Activated T-helper 1 cell treated with anti-CD3 and anti-CD28 coated beads, Interleukin-12 subunit alpha, Interleukin-12 subunit beta, Interleukin-2, Interleukin-4 antibody, amounts not matched to agents 30 ng/mL and 10 ng/mL and 1 ng/mL, durations not matched to agents 14 hours and 24 hours and 36 hours (primary cell): ENCODE measurements around the gene C8B. TPM values are rescaled to one million over a fixed set of nuclear protein-coding genes. Genes with fewer than 3 reads are reported as not detected.

Experiments
- DNase-seq: peaks from one replicate; pipeline ENCODE4 v3.0.0; 2021; ENCODE audit warnings: low spot score
- H3K27ac Mint-ChIP-seq: one replicate; pipeline ENCODE4 v1.8.0; 2021; ENCODE audit warnings: mild to moderate bottlenecking, mixed read lengths
- H3K27me3 Mint-ChIP-seq: one replicate; pipeline ENCODE4 v1.8.0; 2022; ENCODE audit warnings: mild to moderate bottlenecking, moderate library complexity, mixed read lengths; ENCODE audit not compliant: insufficient read depth
- H3K36me3 Mint-ChIP-seq: one replicate; pipeline ENCODE4 v1.8.0; 2021; ENCODE audit warnings: low read depth, mixed read lengths
- H3K4me1 Mint-ChIP-seq: one replicate; pipeline ENCODE4 v1.8.0; 2021; ENCODE audit warnings: low read depth, mixed read lengths
- H3K4me3 Mint-ChIP-seq: one replicate; pipeline ENCODE4 v1.8.0; 2021; ENCODE audit warnings: mild to moderate bottlenecking, moderate library complexity, mixed read lengths
- H3K9me3 Mint-ChIP-seq: one replicate; pipeline ENCODE4 v1.8.0; 2021; ENCODE audit warnings: mixed read lengths
- intact Hi-C: fragments of 100-400 bp; cut with micrococcal nuclease; formaldehyde crosslinking; loops from one replicate; pipeline ENCODE4 v1.15.1; 2024
- total RNA-seq: library from RNA; stranded (reverse); gene quantifications from 2 replicates; pipeline ENCODE4 v1.2.3, GENCODE V29; 2022

C8B gene
- total RNA-seq, 1 donor from 2014 or later, result not detected

GRCh38 chr1:56967355-56967754, 1.5 kb upstream of the C8B start:
- H3K27ac Mint-ChIP-seq, result no peak overlapping the region
- no peaks in the 10 kb centered on the region for H3K4me1 Mint-ChIP-seq
- no peaks in the 10 kb centered on the region for H3K27me3 Mint-ChIP-seq
- intact Hi-C loops, result no loop called here
- peaks cover 3% of the 10 kb centered on the region for H3K9me3 Mint-ChIP-seq
- no peak overlapping the region for H3K4me3 Mint-ChIP-seq
- no peak for DNase-seq
- H3K36me3 Mint-ChIP-seq, result no peaks in the 10 kb centered on the region

- no peaks in the 10 kb centered on the region for H3K4me1 Mint-ChIP-seq
- H3K36me3 Mint-ChIP-seq, result no peaks in the 10 kb centered on the region
- H3K27ac Mint-ChIP-seq, result no peak overlapping the region
- intact Hi-C loops, result no loop called here
- H3K4me3 Mint-ChIP-seq, result no peak overlapping the region
- no peaks in the 10 kb centered on the region for H3K27me3 Mint-ChIP-seq
- no peak for DNase-seq
- peaks cover 3% of the 10 kb centered on the region for H3K9me3 Mint-ChIP-seq
Observed at GRCh38 chr1:56966698-56966999, 834 bp upstream of the C8B start.

- no peak for DNase-seq
- H3K36me3 Mint-ChIP-seq, result no peaks in the 10 kb centered on the region
- no peak overlapping the region for H3K4me3 Mint-ChIP-seq
- no peak overlapping the region for H3K27ac Mint-ChIP-seq
- intact Hi-C loops, result no loop called here
- H3K27me3 Mint-ChIP-seq, result no peaks in the 10 kb centered on the region
- H3K9me3 Mint-ChIP-seq, result peaks cover 3% of the 10 kb centered on the region
- H3K4me1 Mint-ChIP-seq, result no peaks in the 10 kb centered on the region
Observed at GRCh38 chr1:56965191-56965590, 624 bp downstream of the C8B start.

- intact Hi-C loops, result no loop called here
- no peaks in the 10 kb centered on the region for H3K36me3 Mint-ChIP-seq
- no peaks in the 10 kb centered on the region for H3K27me3 Mint-ChIP-seq
- H3K9me3 Mint-ChIP-seq, result peaks cover 3% of the 10 kb centered on the region
- no peak for DNase-seq
- no peaks in the 10 kb centered on the region for H3K4me1 Mint-ChIP-seq
- H3K27ac Mint-ChIP-seq, result no peak overlapping the region
- no peak overlapping the region for H3K4me3 Mint-ChIP-seq
Observed at GRCh38 chr1:56964349-56965017, 1.3 kb downstream of the C8B start.

- no peak overlapping the region for H3K4me3 Mint-ChIP-seq
- no peak for DNase-seq
- no peak overlapping the region for H3K27ac Mint-ChIP-seq
- H3K9me3 Mint-ChIP-seq, result peaks cover 2% of the 10 kb centered on the region
- no peaks in the 10 kb centered on the region for H3K27me3 Mint-ChIP-seq
- no peaks in the 10 kb centered on the region for H3K4me1 Mint-ChIP-seq
- H3K36me3 Mint-ChIP-seq, result no peaks in the 10 kb centered on the region
- intact Hi-C loops, result no loop called here
Observed at GRCh38 chr1:56963667-56964066, 2.1 kb downstream of the C8B start.

- H3K27ac Mint-ChIP-seq, result no peak overlapping the region
- H3K9me3 Mint-ChIP-seq, result no peaks in the 10 kb centered on the region
- intact Hi-C loops, result no loop called here
- H3K36me3 Mint-ChIP-seq, result no peaks in the 10 kb centered on the region
- DNase-seq, result no peak
- H3K4me3 Mint-ChIP-seq, result no peak overlapping the region
- H3K27me3 Mint-ChIP-seq, result no peaks in the 10 kb centered on the region
- H3K4me1 Mint-ChIP-seq, result no peaks in the 10 kb centered on the region
Observed at GRCh38 chr1:56961426-56961825, 4.4 kb downstream of the C8B start.

- H3K27ac Mint-ChIP-seq, result no peak overlapping the region
Observed at GRCh38 chr1:56958526-56958925, 7.3 kb downstream of the C8B start.

GRCh38 chr1:56957931-56958330, 7.9 kb downstream of the C8B start:
- H3K27ac Mint-ChIP-seq, result no peak overlapping the region
- intact Hi-C loops, result no loop called here
- no peaks in the 10 kb centered on the region for H3K9me3 Mint-ChIP-seq
- H3K36me3 Mint-ChIP-seq, result no peaks in the 10 kb centered on the region
- DNase-seq, result no peak
- no peaks in the 10 kb centered on the region for H3K4me1 Mint-ChIP-seq
- no peak overlapping the region for H3K4me3 Mint-ChIP-seq
- peaks cover 3% of the 10 kb centered on the region for H3K27me3 Mint-ChIP-seq

More at GRCh38 chr1:56958526-56958925, 7.3 kb downstream of the C8B start:
- DNase-seq, result no peak
- no peaks in the 10 kb centered on the region for H3K36me3 Mint-ChIP-seq
- H3K27me3 Mint-ChIP-seq, result peaks cover 3% of the 10 kb centered on the region
- intact Hi-C loops, result no loop called here
- H3K4me3 Mint-ChIP-seq, result no peak overlapping the region
- H3K4me1 Mint-ChIP-seq, result no peaks in the 10 kb centered on the region
- no peaks in the 10 kb centered on the region for H3K9me3 Mint-ChIP-seq

- no peaks in the 10 kb centered on the region for H3K9me3 Mint-ChIP-seq
- intact Hi-C loops, result no loop called here
- H3K4me1 Mint-ChIP-seq, result no peaks in the 10 kb centered on the region
- H3K4me3 Mint-ChIP-seq, result no peak overlapping the region
- DNase-seq, result no peak
- H3K36me3 Mint-ChIP-seq, result no peaks in the 10 kb centered on the region
- H3K27me3 Mint-ChIP-seq, result peaks cover 3% of the 10 kb centered on the region
- no peak overlapping the region for H3K27ac Mint-ChIP-seq
Observed at GRCh38 chr1:56954664-56955063, 11.2 kb downstream of the C8B start.

GRCh38 chr1:56953386-56953785, 12.4 kb downstream of the C8B start:
- H3K27me3 Mint-ChIP-seq, result peaks cover 3% of the 10 kb centered on the region
- intact Hi-C loops, result no loop called here
- no peaks in the 10 kb centered on the region for H3K9me3 Mint-ChIP-seq
- no peak overlapping the region for H3K27ac Mint-ChIP-seq
- no peak overlapping the region for H3K4me3 Mint-ChIP-seq
- no peaks in the 10 kb centered on the region for H3K4me1 Mint-ChIP-seq
- H3K36me3 Mint-ChIP-seq, result no peaks in the 10 kb centered on the region
- DNase-seq, result no peak

GRCh38 chr1:56952501-56952900, 13.3 kb downstream of the C8B start:
- no peaks in the 10 kb centered on the region for H3K4me1 Mint-ChIP-seq
- H3K4me3 Mint-ChIP-seq, result no peak overlapping the region
- intact Hi-C loops, result no loop called here
- no peak for DNase-seq
- H3K36me3 Mint-ChIP-seq, result no peaks in the 10 kb centered on the region
- peaks cover 3% of the 10 kb centered on the region for H3K27me3 Mint-ChIP-seq
- no peak overlapping the region for H3K27ac Mint-ChIP-seq
- no peaks in the 10 kb centered on the region for H3K9me3 Mint-ChIP-seq

- no peaks in the 10 kb centered on the region for H3K36me3 Mint-ChIP-seq
- intact Hi-C loops, result no loop called here
- no peak overlapping the region for H3K4me3 Mint-ChIP-seq
- H3K9me3 Mint-ChIP-seq, result no peaks in the 10 kb centered on the region
- no peaks in the 10 kb centered on the region for H3K4me1 Mint-ChIP-seq
- DNase-seq, result no peak
- no peak overlapping the region for H3K27ac Mint-ChIP-seq
- no peaks in the 10 kb centered on the region for H3K27me3 Mint-ChIP-seq
Observed at GRCh38 chr1:56948403-56949023, 17.3 kb downstream of the C8B start.

GRCh38 chr1:56940039-56940438, 25.8 kb downstream of the C8B start:
- Mint-ChIP-seq H3K27me3 (no peaks in the 10 kb centered on the region), H3K36me3 (no peaks in the 10 kb centered on the region), H3K4me3 (no peak overlapping the region), H3K27ac (no peak overlapping the region), H3K4me1 (no peaks in the 10 kb centered on the region), H3K9me3 (no peaks in the 10 kb centered on the region)
- DNase-seq, result no peak
- intact Hi-C loops, result no loop called here

- H3K27ac Mint-ChIP-seq, result no peak overlapping the region
- H3K9me3 Mint-ChIP-seq, result no peaks in the 10 kb centered on the region
- DNase-seq, result no peak
- no peak overlapping the region for H3K4me3 Mint-ChIP-seq
- H3K4me1 Mint-ChIP-seq, result no peaks in the 10 kb centered on the region
- H3K27me3 Mint-ChIP-seq, result no peaks in the 10 kb centered on the region
- intact Hi-C loops, result no loop called here
- H3K36me3 Mint-ChIP-seq, result no peaks in the 10 kb centered on the region
Observed at GRCh38 chr1:56939209-56939608, 26.6 kb downstream of the C8B start.
